ENCODE results near the gene PPM1H.

GRCh38 chr12:62959745-62960144, 24.8 kb upstream of the PPM1H start:
- TF ChIP-seq CTCF (IDR thresholded peaks at IDR 0.05; ENCODE audit: control extremely low read depth in 1 of 3, insufficient read depth in 1 of 3, low read depth in 1 of 3, low read length in 3 of 3) (no peak), FOSL1 (IDR thresholded peaks at IDR 0.05; ENCODE audit: insufficient read depth, low read depth, low read length) (no peak), POLR2AphosphoS5 (IDR thresholded peaks at IDR 0.05; ENCODE audit: low read depth, low read length) (no peak), MAFK (IDR thresholded peaks at IDR 0.05; ENCODE audit: low read depth, low read length) (no peak)
- TF ChIP-seq, protein P1, sequence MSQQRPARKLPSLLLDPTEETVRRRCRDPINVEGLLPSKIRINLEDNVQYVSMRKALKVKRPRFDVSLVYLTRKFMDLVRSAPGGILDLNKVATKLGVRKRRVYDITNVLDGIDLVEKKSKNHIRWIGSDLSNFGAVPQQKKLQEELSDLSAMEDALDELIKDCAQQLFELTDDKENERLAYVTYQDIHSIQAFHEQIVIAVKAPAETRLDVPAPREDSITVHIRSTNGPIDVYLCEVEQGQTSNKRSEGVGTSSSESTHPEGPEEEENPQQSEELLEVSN (IDR thresholded peaks at IDR 0.05), result no peak
